HG03520 (cell line): ENCODE data around the gene SLC38A6.

ENCODE experiments used
- ATAC-seq: cut with Tn5 transposase; IDR thresholded peaks from one replicate; pipeline ENCODE4 v1.9.1; 2021; ENCODE audit warnings: mild to moderate bottlenecking, moderate library complexity; ENCODE audit not compliant: unreplicated experiment

The SLC38A6 gene

GRCh38 chr14:60975551-60975950 is 5.5 kb upstream of the SLC38A6 start:
- no peak for ATAC-seq

DNA sequence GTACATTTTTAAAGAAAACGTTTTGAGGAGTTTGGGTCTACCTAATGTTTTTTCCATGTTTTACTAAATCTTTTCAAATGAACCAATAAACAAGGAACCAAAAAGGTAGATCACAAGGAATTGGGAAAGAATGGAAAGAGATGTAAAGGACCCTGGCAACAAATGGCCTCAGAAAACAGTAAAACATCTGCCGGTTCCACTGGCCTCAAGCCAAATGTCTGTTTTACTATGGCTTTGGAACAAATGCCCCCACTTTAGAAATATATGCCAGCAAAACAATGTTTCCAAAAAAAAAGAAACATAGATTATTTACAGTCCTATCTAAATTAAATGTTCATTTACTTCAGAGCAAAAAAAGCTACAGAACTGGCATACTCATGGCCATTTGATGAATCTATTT is 3.2 kb upstream of the SLC38A6 start:
- ATAC-seq, result no peak

- no peak for ATAC-seq
These were observed 799 bp downstream of the SLC38A6 start for GRCh38 chr14:60981633-60982455.

DNA sequence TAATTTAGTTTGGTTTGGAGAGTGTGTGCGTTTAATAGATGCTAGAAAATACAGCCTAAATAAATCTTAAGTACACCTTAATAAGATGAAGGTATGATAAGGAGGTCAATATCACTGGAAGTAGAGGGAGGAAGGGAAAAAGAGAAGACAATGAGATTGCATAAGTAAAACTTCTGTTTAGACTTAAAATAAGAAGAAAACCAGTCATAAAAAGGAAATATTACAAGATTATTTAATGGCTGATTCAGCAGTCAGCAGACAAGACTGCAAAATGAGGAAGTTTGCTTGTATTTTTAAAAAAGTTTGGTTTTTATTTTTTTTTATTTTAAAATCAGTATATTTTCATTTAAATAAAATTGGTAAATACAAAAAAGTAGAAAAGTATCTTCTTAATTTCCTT is 3.2 kb downstream of the SLC38A6 start:
- ATAC-seq, result no peak

- no peak for ATAC-seq
These were observed 5.5 kb downstream of the SLC38A6 start for GRCh38 chr14:60986500-60986899.

- ATAC-seq, result no peak
These were observed 8.6 kb downstream of the SLC38A6 start for GRCh38 chr14:60989599-60989998.

- no peak for ATAC-seq
These were observed 17.6 kb downstream of the SLC38A6 start for GRCh38 chr14:60998617-60999016.

DNA sequence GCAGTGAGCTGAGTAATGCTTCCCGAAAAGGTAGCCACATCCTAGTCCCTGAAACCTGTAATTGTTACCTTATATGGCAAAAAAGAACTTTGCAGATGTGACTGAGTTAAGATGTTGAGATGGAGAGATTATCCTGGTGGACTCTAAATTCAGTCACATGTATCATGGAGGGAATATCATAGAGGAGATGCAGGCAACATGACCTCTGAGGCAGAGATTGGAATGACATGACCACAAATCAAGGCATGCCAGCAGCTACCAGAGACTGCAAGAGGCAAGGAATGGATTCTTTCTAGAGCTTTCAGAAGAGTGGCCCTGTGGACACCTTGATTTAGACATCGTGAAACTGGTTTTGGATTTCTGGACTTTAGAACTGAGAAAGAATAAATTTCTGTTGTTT is 18.5 kb downstream of the SLC38A6 start:
- ATAC-seq, result no peak

DNA sequence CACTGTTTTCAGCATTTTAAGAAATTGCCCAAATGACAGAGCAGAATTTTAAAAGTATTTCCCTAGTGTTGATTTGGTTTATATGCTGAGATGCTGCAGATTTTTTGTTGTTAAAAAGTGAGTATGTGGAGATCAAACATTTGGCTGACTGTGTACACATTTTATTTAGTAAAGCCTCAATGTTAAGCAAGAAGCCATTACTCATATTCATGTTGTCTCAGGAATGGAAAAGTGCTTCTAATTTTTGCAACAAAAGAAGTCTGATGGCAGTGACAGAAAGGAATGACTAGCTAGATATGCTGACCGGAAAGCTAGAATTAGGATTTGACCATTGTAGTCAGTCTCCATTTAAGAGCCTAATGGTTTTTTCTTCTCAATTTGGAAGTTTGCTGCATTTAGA is 22.5 kb downstream of the SLC38A6 start:
- no peak for ATAC-seq

DNA sequence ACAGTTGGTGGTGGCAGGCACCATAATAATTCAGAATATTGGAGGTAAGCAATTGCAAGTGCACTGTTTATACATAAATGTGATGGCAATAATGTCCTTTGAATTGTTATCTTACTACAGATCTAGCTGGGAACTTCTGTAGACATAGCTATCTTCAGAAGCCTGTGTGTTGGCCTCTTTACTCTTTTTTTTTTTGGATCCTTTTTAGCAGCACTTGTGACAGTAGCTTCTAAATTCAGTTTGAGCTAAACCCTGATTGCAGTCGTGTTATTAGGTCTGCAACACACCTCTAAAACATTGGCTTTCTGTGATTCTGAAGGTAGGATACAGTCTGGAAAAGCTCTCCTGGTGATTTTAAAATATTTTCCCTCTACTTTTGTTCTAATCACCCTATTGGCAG is 38.5 kb downstream of the SLC38A6 start:
- ATAC-seq, result no peak

DNA sequence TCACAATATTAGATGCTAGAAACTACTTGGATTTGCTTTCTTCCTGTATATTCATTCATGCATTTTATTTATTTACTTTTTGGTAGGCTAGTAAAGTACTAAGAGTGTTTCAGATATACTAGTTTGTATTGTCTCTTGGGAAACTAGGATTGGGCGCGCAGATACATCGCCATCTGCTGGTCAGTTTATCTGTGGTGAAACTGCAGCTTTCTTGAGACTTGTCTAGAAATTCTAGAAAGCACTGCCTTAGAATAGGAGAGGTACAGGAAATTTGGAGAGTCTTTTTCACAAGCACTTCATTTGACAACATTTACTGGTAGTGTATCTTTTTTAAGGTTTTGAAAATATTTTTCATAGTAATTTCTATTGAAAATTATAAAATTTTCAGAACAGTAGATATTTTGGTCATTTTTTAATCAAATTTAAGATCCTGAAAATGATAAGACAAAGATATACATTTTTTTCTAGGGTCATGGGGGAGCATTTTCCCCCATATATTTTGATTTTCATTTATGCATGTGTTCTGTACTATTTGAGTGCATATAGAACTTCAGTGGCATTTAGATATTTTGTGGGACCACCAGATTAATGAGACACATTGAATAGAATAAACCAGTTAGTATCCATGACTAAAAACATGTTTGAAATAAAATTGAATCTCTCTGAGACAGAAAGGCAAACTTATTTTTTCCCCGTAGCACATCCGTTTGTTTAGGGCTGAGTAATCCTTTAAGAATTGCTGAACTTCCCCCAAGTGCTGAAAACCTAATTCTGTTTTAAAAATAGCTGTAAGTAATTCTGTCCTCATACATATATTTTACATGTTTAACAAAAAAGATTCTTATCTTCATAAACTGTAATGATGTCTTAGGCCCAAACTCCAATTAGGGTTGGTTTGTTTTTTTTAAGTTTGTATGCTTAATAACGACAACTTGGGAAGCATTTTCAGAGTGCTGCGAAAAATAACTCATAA is 44.5 kb downstream of the SLC38A6 start:
- ATAC-seq, result no peak

- no peak for ATAC-seq
These were observed 45.5 kb downstream of the SLC38A6 start for GRCh38 chr14:61026526-61026925.

DNA sequence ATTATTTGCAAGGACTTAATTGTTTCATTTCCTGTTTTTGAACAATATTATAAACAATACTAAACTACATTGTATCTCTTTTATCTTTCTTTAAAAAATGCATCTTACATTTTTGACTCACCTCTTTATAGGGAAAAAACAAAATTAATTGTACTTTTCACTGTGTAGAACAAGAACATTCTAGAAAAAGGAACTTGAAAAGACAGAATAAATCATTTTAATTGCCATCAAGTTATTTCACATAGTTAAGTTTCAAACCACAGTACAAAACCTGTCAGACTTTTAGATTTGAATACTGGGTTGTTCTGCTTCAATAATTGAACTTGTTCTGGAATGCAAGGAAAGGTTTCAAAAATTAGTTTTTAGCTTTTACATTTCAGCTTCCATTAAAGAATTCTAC is 50.0 kb downstream of the SLC38A6 start:
- ATAC-seq, result no peak

DNA sequence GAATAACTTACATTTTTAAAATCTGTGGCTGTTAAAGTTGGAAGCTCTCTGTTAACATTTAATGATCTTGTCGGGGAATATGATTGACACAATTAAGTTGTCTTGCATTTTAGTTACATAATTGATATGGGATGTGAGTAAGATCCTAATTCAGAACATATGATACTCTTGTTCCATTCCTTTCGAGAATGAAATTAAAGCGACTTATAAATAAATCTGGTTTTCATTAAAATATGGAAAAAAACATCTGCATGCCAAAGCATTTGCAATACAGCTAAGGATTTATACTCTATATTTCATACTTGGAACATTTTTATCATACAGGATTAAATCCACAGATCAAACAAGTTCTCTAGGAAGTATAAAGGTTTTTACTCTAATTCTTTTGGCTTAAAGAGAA is 52.0 kb downstream of the SLC38A6 start:
- ATAC-seq, result no peak

DNA sequence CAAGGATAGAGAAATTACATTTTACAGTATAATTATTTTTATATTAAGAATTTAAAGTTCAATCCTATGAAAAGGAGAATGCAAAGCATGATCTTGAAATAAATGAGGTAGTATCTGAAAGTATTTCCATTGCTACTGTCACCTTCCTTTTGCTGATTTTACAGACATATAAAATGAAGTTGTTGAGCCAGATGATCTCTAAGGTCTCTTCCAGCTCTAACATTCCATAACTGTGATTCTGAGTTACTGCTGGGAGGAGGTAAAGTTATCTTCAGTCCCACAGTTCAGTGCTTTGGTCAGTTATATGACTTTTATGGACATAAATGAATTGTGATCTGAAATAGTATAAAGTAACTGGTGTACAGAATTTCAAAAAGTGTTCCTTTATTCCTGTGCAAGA is 52.8 kb downstream of the SLC38A6 start:
- no peak for ATAC-seq

DNA sequence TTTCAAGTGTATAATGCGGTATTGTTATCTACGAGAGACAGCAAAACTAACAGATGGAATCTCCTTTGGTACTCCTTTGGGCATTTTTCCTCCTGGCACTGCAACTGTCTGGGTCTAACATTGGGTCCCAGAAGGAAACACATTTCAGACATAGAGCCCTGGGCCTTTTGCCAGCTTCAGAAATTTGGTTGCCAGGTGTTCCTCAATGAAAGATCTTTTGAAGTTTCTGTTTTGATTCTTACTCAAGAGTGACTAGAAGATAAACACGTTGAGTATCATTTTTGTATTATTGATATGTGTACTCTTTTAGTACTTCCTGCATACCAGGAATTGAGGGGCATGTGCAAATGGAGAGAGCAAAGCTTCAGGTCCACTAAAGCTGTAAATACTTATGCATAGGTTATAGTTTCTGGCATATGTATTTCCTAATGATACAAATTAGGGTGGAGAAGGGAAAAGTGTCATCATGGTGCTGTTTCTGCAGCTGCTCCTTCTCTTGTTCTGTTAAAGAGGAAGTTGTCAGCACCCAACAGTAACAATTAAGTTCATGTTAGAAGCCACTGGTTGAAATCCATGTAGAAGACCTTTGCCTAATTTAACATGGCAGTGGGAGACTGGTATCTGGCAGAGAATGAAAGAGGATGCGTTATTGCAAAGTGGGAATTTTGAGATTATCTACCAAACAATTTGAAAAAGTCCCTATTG is 53.5 kb downstream of the SLC38A6 start:
- ATAC-seq, result no peak

DNA sequence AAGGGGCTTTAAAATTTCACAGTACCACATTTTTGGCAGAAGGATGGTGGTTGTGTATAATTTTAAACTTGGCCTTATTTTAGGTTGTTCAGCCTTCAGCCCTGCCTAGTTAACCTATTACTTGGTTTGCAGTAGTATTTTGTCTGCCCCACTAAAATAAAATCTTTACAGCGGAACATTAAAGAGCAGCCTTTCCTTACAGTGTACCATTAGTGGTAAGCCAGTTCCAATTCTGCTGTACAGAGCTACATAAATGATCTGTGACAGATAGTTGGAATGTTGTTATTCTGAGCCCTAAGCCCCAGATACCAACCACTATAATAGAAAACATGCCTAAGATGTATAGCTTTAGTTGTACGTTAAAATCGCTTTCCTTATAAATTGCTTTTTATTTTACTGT is 56.2 kb downstream of the SLC38A6 start:
- ATAC-seq, result no peak

DNA sequence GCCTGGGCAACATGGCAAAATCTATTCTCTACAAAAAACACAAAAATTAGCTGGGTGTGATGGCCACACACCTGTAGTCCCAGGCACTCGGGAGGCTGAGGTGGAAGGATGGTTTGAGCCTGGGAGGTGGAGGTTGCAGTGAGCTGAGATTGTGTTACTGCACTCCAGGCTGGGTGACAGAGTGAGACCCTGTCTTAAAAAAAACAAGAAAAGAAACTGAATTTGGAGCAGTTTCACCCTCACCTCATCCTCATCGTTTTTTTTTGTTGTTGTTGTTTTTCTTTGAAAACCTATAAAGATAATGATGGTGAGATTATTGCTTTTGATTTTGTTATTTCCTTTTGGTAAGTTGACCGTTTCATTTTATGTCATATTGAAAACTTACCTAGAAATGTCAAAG is 60.7 kb downstream of the SLC38A6 start:
- ATAC-seq, result no peak

- ATAC-seq, result no peak
These were observed 61.2 kb downstream of the SLC38A6 start for GRCh38 chr14:61042220-61042619.

DNA sequence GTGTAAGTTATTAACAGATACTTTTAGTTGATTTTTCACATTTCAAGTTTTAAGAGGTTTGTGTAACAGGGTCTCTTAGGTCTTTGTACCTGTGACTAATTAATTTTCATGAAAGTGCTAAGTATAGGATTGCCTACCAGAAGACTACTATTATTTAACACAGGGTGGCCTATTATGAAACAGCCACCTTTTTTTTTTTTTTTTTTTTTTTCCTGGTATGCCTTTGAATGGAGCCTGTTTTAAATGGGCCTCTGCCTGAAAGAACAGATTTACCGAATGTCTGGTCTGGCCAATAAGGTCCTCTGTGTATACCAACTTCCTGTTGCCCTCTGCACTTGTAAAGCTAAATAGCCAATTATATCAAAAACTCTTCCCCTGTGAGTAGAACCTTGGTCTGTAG is 62.5 kb downstream of the SLC38A6 start:
- ATAC-seq, result no peak

DNA sequence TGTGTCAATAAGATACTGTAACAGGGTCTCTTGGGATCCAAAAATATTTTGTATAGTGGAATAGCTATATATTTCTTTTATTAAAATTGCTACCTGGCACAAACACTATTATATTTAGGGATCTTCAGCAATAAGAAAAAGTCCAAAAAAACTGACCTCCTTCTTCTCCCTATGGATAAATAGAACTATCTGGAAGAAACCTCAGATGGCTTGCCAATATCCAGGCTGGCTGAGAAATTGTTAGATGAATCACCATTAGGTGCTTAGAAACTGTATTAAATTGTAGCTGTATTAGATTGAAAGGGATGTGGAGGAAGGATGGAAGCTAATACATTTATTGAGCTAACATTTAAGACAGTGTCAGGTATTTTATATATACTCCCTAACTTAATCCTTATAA is 66.0 kb downstream of the SLC38A6 start:
- ATAC-seq, result no peak
